Smooth muscle cell (in vitro differentiated cells): ENCODE results near the gene FKTN. TPM values are rescaled to one million over a fixed set of nuclear protein-coding genes. Genes with fewer than 3 reads are reported as not detected.

Experiments used
- DNase-seq: peaks from one replicate; lab custom pipeline; 2025; ENCODE audit not compliant: unreplicated experiment; lab: John Stamatoyannopoulos, UW
- H2AFZ ChIP-seq: fragments of 200-600 bp; sonication (generic); 2 replicates; pipeline ENCODE4 v1.6.0; 2016; ENCODE audit warnings: antibody characterized with exemption, low read depth, mild to moderate bottlenecking
- H3F3A ChIP-seq: fragments of 200-600 bp; sonication (generic); 2 replicates; pipeline ENCODE4 v1.6.0; 2017; ENCODE audit warnings: antibody characterized with exemption, low read depth
- H3K27ac ChIP-seq: fragments of 200-600 bp; sonication (generic); 2 replicates; pipeline ENCODE4 v1.5.1; 2016; ENCODE audit warnings: low read depth, mild to moderate bottlenecking
- H3K27me3 ChIP-seq: fragments of 200-600 bp; sonication (generic); 2 replicates; pipeline ENCODE4 v1.6.1; 2016; ENCODE audit warnings: low read depth, mild to moderate bottlenecking
- H3K36me3 ChIP-seq: fragments of 200-600 bp; sonication (generic); 2 replicates; pipeline ENCODE4 v1.5.1; 2016; ENCODE audit warnings: low read depth
- H3K4me1 ChIP-seq: fragments of 200-600 bp; sonication (generic); 2 replicates; pipeline ENCODE4 v1.5.1; 2016; ENCODE audit warnings: low read depth
- H3K4me2 ChIP-seq: fragments of 200-600 bp; sonication (generic); 2 replicates; pipeline ENCODE4 v1.6.0; 2016; ENCODE audit warnings: mild to moderate bottlenecking
- H3K4me3 ChIP-seq: fragments of 200-600 bp; sonication (generic); 2 replicates; pipeline ENCODE4 v1.5.1; 2016; ENCODE audit warnings: mild to moderate bottlenecking
- H3K79me2 ChIP-seq: fragments of 200-600 bp; sonication (generic); 2 replicates; pipeline ENCODE4 v1.6.0; 2016; ENCODE audit warnings: low read depth, mild to moderate bottlenecking
- H3K9ac ChIP-seq: fragments of 200-600 bp; sonication (generic); 2 replicates; pipeline ENCODE4 v1.6.0; 2016; ENCODE audit warnings: low read depth
- H3K9me3 ChIP-seq: fragments of 200-600 bp; sonication (generic); replicated peaks from 2 replicates; pipeline ENCODE4 v1.5.1; 2016; ENCODE audit warnings: low read depth
- H4K20me1 ChIP-seq: fragments of 200-600 bp; sonication (generic); 2 replicates; pipeline ENCODE4 v1.6.0; 2016; ENCODE audit warnings: low read depth
- WGBS: methylation state at CpG from one replicate; pipeline ENCODE4 v1.1.7; 2016; ENCODE audit warnings: low lambda C conversion rate; 5-methylcytosine and 5-hydroxymethylcytosine counted together
- polyA plus RNA-seq: library from polyadenylated mRNA; unstranded; fragments of >200 nt; fragmentation: Nextera tagmentation; extraction: Ambion mirVana; gene quantifications from 2 replicates; pipeline ENCODE4 v1.2.1, GENCODE V29; 2016
- total RNA-seq: library from RNA; depleted of rRNA; stranded (reverse); fragments of >200 nt; gene quantifications from 2 replicates; pipeline ENCODE4 v1.2.3, GENCODE V29; 2014
- TF ChIP-seq, protein P1 (sequence below): fragments of 200-600 bp; sonication (generic); IDR thresholded peaks from 2 replicates; pipeline ENCODE4 v1.5.1; 2017; ENCODE audit warnings: borderline replicate concordance, mild to moderate bottlenecking, antibody characterized with exemption; ENCODE audit not compliant: insufficient read depth, poor library complexity, severe bottlenecking

FKTN gene
- total and polyA plus RNA-seq, 2 experiments from 2014 or later, result 6.2 to 11.7 TPM

DNA sequence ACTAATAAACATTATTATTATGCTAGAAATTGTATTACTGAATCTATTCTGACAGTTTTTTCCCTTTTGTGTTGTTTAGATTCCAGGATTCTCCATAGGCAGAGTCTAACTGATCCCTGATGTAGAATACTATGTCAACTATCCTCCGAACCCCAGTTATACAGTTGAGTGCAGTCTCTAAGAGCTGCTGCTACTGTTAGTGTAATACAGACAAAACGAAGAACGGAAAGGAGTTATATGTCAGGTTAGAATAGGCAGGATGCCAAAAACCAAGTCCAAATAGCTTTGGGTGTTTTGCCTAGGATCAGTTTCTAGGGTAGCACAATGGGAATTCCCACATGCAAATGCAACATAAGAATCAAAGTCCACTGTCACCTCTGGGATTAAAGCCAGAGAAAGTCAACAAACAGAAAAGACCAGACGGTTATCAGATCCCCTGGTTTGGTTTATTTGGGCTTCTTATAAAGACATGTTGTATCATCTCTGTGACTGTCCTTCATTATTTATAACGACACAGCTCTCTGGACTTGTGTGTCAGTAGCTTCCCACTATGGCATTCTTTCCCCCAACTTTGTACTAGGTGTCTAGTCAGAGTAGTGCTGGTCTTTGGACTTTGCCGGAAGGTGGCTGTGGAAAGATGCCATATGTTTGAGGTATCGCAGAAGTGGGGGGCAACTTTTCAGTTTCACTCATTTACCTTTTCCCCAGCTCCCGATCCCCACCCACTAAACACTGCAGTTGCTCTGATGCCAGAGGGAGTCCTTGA lies 121.5 kb downstream of the FKTN start:
- Histone ChIP-seq H4K20me1 (no peaks in the 10 kb centered on the region), H3K4me1 (peaks cover 27% of the 10 kb centered on the region), H2AFZ (no peak overlapping the region), H3K27ac (no peak overlapping the region), H3K27me3 (no peaks in the 10 kb centered on the region), H3K79me2 (no peaks in the 10 kb centered on the region), H3K9ac (no peak overlapping the region), H3K4me2 (no peak overlapping the region), H3K9me3 (no peaks in the 10 kb centered on the region), H3K4me3 (no peak overlapping the region), H3K36me3 (no peaks in the 10 kb centered on the region), H3F3A (peaks cover 5% of the 10 kb centered on the region)
- TF ChIP-seq, protein P1, sequence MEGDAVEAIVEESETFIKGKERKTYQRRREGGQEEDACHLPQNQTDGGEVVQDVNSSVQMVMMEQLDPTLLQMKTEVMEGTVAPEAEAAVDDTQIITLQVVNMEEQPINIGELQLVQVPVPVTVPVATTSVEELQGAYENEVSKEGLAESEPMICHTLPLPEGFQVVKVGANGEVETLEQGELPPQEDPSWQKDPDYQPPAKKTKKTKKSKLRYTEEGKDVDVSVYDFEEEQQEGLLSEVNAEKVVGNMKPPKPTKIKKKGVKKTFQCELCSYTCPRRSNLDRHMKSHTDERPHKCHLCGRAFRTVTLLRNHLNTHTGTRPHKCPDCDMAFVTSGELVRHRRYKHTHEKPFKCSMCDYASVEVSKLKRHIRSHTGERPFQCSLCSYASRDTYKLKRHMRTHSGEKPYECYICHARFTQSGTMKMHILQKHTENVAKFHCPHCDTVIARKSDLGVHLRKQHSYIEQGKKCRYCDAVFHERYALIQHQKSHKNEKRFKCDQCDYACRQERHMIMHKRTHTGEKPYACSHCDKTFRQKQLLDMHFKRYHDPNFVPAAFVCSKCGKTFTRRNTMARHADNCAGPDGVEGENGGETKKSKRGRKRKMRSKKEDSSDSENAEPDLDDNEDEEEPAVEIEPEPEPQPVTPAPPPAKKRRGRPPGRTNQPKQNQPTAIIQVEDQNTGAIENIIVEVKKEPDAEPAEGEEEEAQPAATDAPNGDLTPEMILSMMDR, result no peak
- WGBS, result 79% methylated on average over 8 of the region's 8 CpGs
- DNase-seq, result no peak

DNA sequence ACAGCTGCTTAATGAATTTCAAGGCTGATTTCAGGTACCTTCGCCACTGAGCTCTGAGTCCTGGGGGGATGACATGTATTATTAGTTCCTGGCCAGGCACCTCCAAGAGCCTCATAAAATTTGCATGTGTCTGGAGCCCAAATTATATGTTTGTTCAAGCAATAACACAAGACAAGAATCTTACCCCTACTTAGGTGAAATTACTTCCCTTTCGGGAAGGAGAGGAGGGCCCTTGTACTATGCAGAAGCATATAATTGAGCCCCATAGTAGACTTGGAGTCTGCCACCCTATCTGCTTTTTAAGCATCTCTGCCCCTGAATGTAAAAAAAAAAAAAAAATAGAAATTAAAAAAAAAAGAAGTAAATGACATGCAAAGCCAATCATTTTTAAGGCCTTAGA lies 123.4 kb downstream of the FKTN start:
- Histone ChIP-seq H4K20me1 (no peaks in the 10 kb centered on the region), H3K9me3 (no peaks in the 10 kb centered on the region), H3K4me3 (no peak overlapping the region), H3K27me3 (no peaks in the 10 kb centered on the region), H3K4me1 (peaks cover 15% of the 10 kb centered on the region), H3F3A (peaks cover 5% of the 10 kb centered on the region), H3K27ac (peak overlapping the region; percentile 51), H2AFZ (no peak overlapping the region), H3K9ac (no peak overlapping the region), H3K4me2 (no peak overlapping the region), H3K79me2 (no peaks in the 10 kb centered on the region), H3K36me3 (no peaks in the 10 kb centered on the region)
- DNase-seq, result no peak
- TF ChIP-seq, protein P1, result no peak
- WGBS, result 53% methylated on average over 2 of the region's 2 CpGs

DNA sequence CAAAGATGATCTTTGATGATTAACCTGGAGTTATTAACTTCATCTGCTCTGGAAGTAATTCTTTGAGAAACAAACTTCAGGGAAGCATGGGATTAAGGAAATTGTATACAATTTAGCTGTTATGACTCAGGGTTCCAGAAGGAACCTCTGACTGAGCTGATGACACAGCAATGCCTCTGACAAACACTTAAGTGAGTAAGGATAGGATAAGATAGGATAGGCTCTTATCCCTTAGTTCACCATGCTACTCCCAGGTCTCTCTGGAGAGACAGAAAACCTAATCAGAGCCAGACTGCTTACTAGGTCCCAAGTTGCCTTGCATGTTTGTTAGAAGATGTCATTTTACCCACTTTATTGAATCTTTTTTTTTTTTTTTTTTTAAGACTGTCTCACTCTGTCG lies 123.8 kb downstream of the FKTN start:
- H3K4me3 ChIP-seq, result no peak overlapping the region
- no peaks in the 10 kb centered on the region for H3K79me2 ChIP-seq
- H3K4me1 ChIP-seq, result peaks cover 15% of the 10 kb centered on the region
- H3K9ac ChIP-seq, result no peak overlapping the region
- TF ChIP-seq, protein P1, result no peak
- no peak for DNase-seq
- 29% methylated on average over 1 of the region's 1 CpG for WGBS
- H3F3A ChIP-seq, result peaks cover 5% of the 10 kb centered on the region
- no peak overlapping the region for H3K4me2 ChIP-seq
- H3K9me3 ChIP-seq, result no peaks in the 10 kb centered on the region
- peak overlapping the region; percentile 80 for H3K27ac ChIP-seq
- H4K20me1 ChIP-seq, result no peaks in the 10 kb centered on the region
- H3K36me3 ChIP-seq, result no peaks in the 10 kb centered on the region
- H3K27me3 ChIP-seq, result no peaks in the 10 kb centered on the region
- H2AFZ ChIP-seq, result no peak overlapping the region
